Nephron progenitor cell (in vitro differentiated cells): Measurements from ENCODE around the gene CDK14.
"Not testable (repeated sequence)": the region's sequence is repeated elsewhere in the genome, so short reads cannot be mapped to it uniquely, and the experiment has no call there.

ENCODE experiments used
- DNase-seq: peaks from one replicate; pipeline ENCODE4 v3.0.0; 2021
- H3K27ac Mint-ChIP-seq: 2 replicates; pipeline ENCODE4 v1.8.0; 2021; ENCODE audit warnings: mild to moderate bottlenecking, moderate library complexity, mixed read lengths
- H3K27me3 Mint-ChIP-seq: 2 replicates; pipeline ENCODE4 v1.8.0; 2021; ENCODE audit warnings: mild to moderate bottlenecking, low read depth, mixed read lengths; ENCODE audit not compliant: poor library complexity
- H3K36me3 Mint-ChIP-seq: 2 replicates; pipeline ENCODE4 v1.8.0; 2021; ENCODE audit warnings: low read depth, mixed read lengths
- H3K4me1 Mint-ChIP-seq: 2 replicates; pipeline ENCODE4 v1.8.0; 2021; ENCODE audit warnings: mixed read lengths
- H3K4me3 Mint-ChIP-seq: 2 replicates; pipeline ENCODE4 v1.8.0; 2021; ENCODE audit warnings: mild to moderate bottlenecking, moderate library complexity, mixed read lengths
- H3K9me3 Mint-ChIP-seq: 2 replicates; pipeline ENCODE4 v1.8.0; 2021; ENCODE audit warnings: mild to moderate bottlenecking, moderate library complexity, mixed read lengths
- CTCF ChIP-seq: fragments of 200-600 bp; sonication (generic); IDR thresholded peaks from 2 replicates; pipeline ENCODE4 v1.5.0; 2021; ENCODE audit warnings: antibody characterized with exemption

CDK14 gene

GRCh38 chr7:90727412-90727811, 131.3 kb downstream of the CDK14 start:
- no peak overlapping the region for H3K4me3 Mint-ChIP-seq
- no peak for TF ChIP-seq CTCF
- H3K27ac Mint-ChIP-seq, result no peak overlapping the region

GRCh38 chr7:90728568-90728967, 132.4 kb downstream of the CDK14 start:
- Mint-ChIP-seq H3K27ac (no peak overlapping the region), H3K36me3 (peaks cover 61% of the 10 kb centered on the region), H3K27me3 (no peaks in the 10 kb centered on the region), H3K4me1 (peaks cover 4% of the 10 kb centered on the region), H3K4me3 (no peak overlapping the region), H3K9me3 (peaks cover 42% of the 10 kb centered on the region)
- TF ChIP-seq CTCF, result no peak
- no peak for DNase-seq

More at GRCh38 chr7:90727412-90727811, 131.3 kb downstream of the CDK14 start:
- H3K36me3 Mint-ChIP-seq, result peaks cover 49% of the 10 kb centered on the region
- no peaks in the 10 kb centered on the region for H3K27me3 Mint-ChIP-seq
- DNase-seq, result no peak
- H3K4me1 Mint-ChIP-seq, result peaks cover 4% of the 10 kb centered on the region
- peaks cover 31% of the 10 kb centered on the region for H3K9me3 Mint-ChIP-seq

- not testable (repeated sequence) for H3K4me1 Mint-ChIP-seq, H3K27me3 Mint-ChIP-seq, DNase-seq, H3K4me3 Mint-ChIP-seq, H3K27ac Mint-ChIP-seq
- peaks cover 39% of the 10 kb centered on the region for H3K9me3 Mint-ChIP-seq
- H3K36me3 Mint-ChIP-seq, result peaks cover 48% of the 10 kb centered on the region
Measured at GRCh38 chr7:90735611-90736280, 139.6 kb downstream of the CDK14 start.

- Mint-ChIP-seq H3K36me3 (peaks cover 42% of the 10 kb centered on the region), H3K27me3 (peaks cover 5% of the 10 kb centered on the region)
- no peak for DNase-seq
Measured at GRCh38 chr7:90736316-90736715, 140.2 kb downstream of the CDK14 start.

GRCh38 chr7:90736968-90737939, 141.1 kb downstream of the CDK14 start:
- peaks cover 24% of the 10 kb centered on the region for H3K9me3 Mint-ChIP-seq
- H3K4me1 Mint-ChIP-seq, result no peaks in the 10 kb centered on the region
- H3K27ac Mint-ChIP-seq, result no peak overlapping the region
- H3K4me3 Mint-ChIP-seq, result no peak overlapping the region
- peaks cover 5% of the 10 kb centered on the region for H3K27me3 Mint-ChIP-seq
- DNase-seq, result no peak
- peaks cover 33% of the 10 kb centered on the region for H3K36me3 Mint-ChIP-seq
- no peak for TF ChIP-seq CTCF

More at GRCh38 chr7:90736316-90736715, 140.2 kb downstream of the CDK14 start:
- Mint-ChIP-seq H3K4me1 (no peaks in the 10 kb centered on the region), H3K9me3 (peaks cover 33% of the 10 kb centered on the region), H3K4me3 (no peak overlapping the region), H3K27ac (no peak overlapping the region)
- no peak for TF ChIP-seq CTCF

GRCh38 chr7:90738249-90738648, 142.1 kb downstream of the CDK14 start:
- H3K9me3 Mint-ChIP-seq, result peaks cover 14% of the 10 kb centered on the region
- peaks cover 23% of the 10 kb centered on the region for H3K36me3 Mint-ChIP-seq
- no peaks in the 10 kb centered on the region for H3K4me1 Mint-ChIP-seq
- no peak for TF ChIP-seq CTCF
- no peak for DNase-seq
- H3K27me3 Mint-ChIP-seq, result peaks cover 5% of the 10 kb centered on the region
- no peak overlapping the region for H3K4me3 Mint-ChIP-seq
- no peak overlapping the region for H3K27ac Mint-ChIP-seq
